HepG2 (cell line): ENCODE data around the gene P2RY6.

Experiments used
- HNRNPK ChIP-seq: fragments of 200-400 bp; formaldehyde crosslinking; IDR thresholded peaks from 2 replicates; pipeline ENCODE4 v1.6.1; 2018; ENCODE audit warnings: low read length, low read depth, moderate library complexity, mild to moderate bottlenecking; ENCODE audit not compliant: poor library complexity, severe bottlenecking
- JUN ChIP-seq: sonication (generic); formaldehyde crosslinking; IDR thresholded peaks from 2 replicates; pipeline ENCODE4 v1.4.0; 2020; ENCODE audit warnings: mild to moderate bottlenecking, missing genetic modification reagents
- JUND ChIP-seq: sonication (generic); formaldehyde crosslinking; IDR thresholded peaks from 2 replicates; pipeline ENCODE4 v1.8.0; 2022; ENCODE audit warnings: mild to moderate bottlenecking, missing genetic modification reagents
- KLF16 ChIP-seq, 2 experiments: sonication (generic) in 1 of 2; formaldehyde crosslinking in 1 of 2; IDR thresholded peaks; 2 replicates each; pipeline versions ENCODE4 v1.6.1 to v1.8.0; 2016 to 2023; ENCODE audit warnings: missing genetic modification reagents in 2 of 2, missing compliant biosample characterization in 1 of 2
- NBN ChIP-seq: fragments of 450-650 bp; conservative IDR thresholded peaks from 2 replicates; pipeline ENCODE4 v1.6.1; 2017
- TAF15 ChIP-seq: fragments of 200-400 bp; formaldehyde crosslinking; IDR thresholded peaks from one replicate; pipeline ENCODE4 v1.6.1; 2018; ENCODE audit warnings: mild to moderate bottlenecking, low read depth, low read length; ENCODE audit not compliant: poor library complexity, severe bottlenecking
- ZNF12 ChIP-seq: sonication (generic); formaldehyde crosslinking; IDR thresholded peaks from 2 replicates; pipeline ENCODE4 v1.5.0; 2020; ENCODE audit warnings: missing genetic modification reagents
- ZNF333 ChIP-seq: sonication (generic); formaldehyde crosslinking; IDR thresholded peaks from 2 replicates; pipeline ENCODE4 v1.4.0; 2020; ENCODE audit warnings: mild to moderate bottlenecking, missing genetic modification reagents, borderline replicate concordance
- ZNF556 ChIP-seq: sonication (generic); formaldehyde crosslinking; IDR thresholded peaks from 2 replicates; pipeline ENCODE4 v1.4.0; 2020; ENCODE audit warnings: mild to moderate bottlenecking, missing genetic modification reagents, borderline replicate concordance
- ZNF557 ChIP-seq: sonication (generic); formaldehyde crosslinking; IDR thresholded peaks from 2 replicates; pipeline ENCODE4 v1.4.0; 2020; ENCODE audit warnings: missing genetic modification reagents

GRCh38 chr11:73326929-73327811 is 55.0 kb downstream of the P2RY6 start:
- TF ChIP-seq TAF15 (no peak), JUN (CRISPR knock-in tag) (no peak), HNRNPK (no peak), ZNF12 (CRISPR knock-in tag) (no peak), ZNF333 (CRISPR knock-in tag) (no peak), KLF16 (CRISPR knock-in tag; IDR thresholded peaks at IDR 0.05) (no peak), JUND (CRISPR knock-in tag) (no peak), ZNF557 (no peak), ZNF556 (CRISPR knock-in tag) (no peak), NBN (no peak)
